HepG2 (cell line): ENCODE results near the gene JAG1. TPM values are rescaled to one million over a fixed set of nuclear protein-coding genes. Genes with fewer than 3 reads are reported as not detected.

Source experiments
- ATAC-seq: fragments of 200-7000 bp; cut with Tn5 transposase; 3 replicates; pipeline ENCODE4 v1.9.1; 2020; ENCODE audit warnings: mild to moderate bottlenecking, moderate library complexity
- BruUV-seq: library from RNA; stranded (reverse); fragments of 400-500 nt; replicated peaks from 2 replicates; lab custom pipeline; 2021; lab: Mats Ljungman, UMichigan
- CTCF ChIA-PET: fragments of 300-600 bp; formaldehyde crosslinking; extraction: SDS; loops from one replicate; lab custom pipeline; 2021; ENCODE audit warnings: low total read pairs, inconsistent platforms, low intra/inter-chr PET ratio; lab: Yijun Ruan, JAX
- POLR2A ChIA-PET: fragments of 350-600 bp; sonication (Branson Sonifier 250); formaldehyde crosslinking; loops from one replicate; lab custom pipeline; 2020; ENCODE audit warnings: antibody characterized with exemption, inconsistent platforms; lab: Yijun Ruan, JAX
- DNase-seq: peaks from one replicate; pipeline ENCODE4 v3.0.0-alpha.2; 2015; ENCODE audit warnings: low spot score
- FAIRE-seq: peaks from 3 replicates; lab custom pipeline; 2011; peaks lifted over from hg19 to GRCh38; lab: Jason Lieb, UNC
- H2AFZ ChIP-seq: one replicate; pipeline ENCODE4 v1.6.1; 2011; ENCODE audit warnings: low read length, inconsistent platforms
- H3K27ac ChIP-seq: fragments of 300-600 bp; 3 replicates; pipeline ENCODE4 v1.8.0; 2011; ENCODE audit warnings: mixed run types, mild to moderate bottlenecking, mixed read lengths, low read length, inconsistent platforms; ENCODE audit not compliant: insufficient read depth; ENCODE audit errors: extremely low read length
- H3K27me3 ChIP-seq, 2 experiments: fragments of 200-600 bp in 1 of 2; 2 replicates in 1 of 2; 3 replicates in 1 of 2; pipeline versions ENCODE4 v1.6.0 to v1.8.0; 2011; ENCODE audit warnings: low read length in 2 of 2, mild to moderate bottlenecking in 2 of 2, moderate library complexity in 2 of 2, inconsistent platforms in 1 of 2; ENCODE audit not compliant: insufficient read depth in 2 of 2, control insufficient read depth in 1 of 2
- H3K36me3 ChIP-seq, 2 experiments: fragments of 200-600 bp in 1 of 2; replicated peaks in 1 of 2; 2 replicates in 1 of 2; 3 replicates in 1 of 2; pipeline versions ENCODE4 v1.5.1 to v1.8.0; 2011; ENCODE audit warnings: low read length in 2 of 2, inconsistent platforms in 1 of 2; ENCODE audit not compliant: insufficient read depth in 2 of 2, control insufficient read depth in 1 of 2
- H3K4me1 ChIP-seq: 2 replicates; pipeline ENCODE4 v1.5.1; 2012; ENCODE audit warnings: low read length, inconsistent platforms; ENCODE audit not compliant: insufficient read depth
- H3K4me2 ChIP-seq: 2 replicates; pipeline ENCODE4 v1.6.0; 2011; ENCODE audit warnings: low read depth, low read length, inconsistent platforms
- H3K4me3 ChIP-seq, 3 experiments: fragments of 200-600 bp in 1 of 3; sonication (generic), shearing (Covaris generic) in 1 of 3; replicated peaks in 1 of 3; 2 replicates each; pipeline ENCODE4 v1.5.1; 2011 to 2016; ENCODE audit warnings: low read length in 3 of 3, inconsistent platforms in 2 of 3, low read depth in 2 of 3, mild to moderate bottlenecking in 2 of 3, control low read depth in 1 of 3, mixed read lengths in 1 of 3; ENCODE audit not compliant: insufficient read depth in 1 of 3
- H3K79me2 ChIP-seq: one replicate; pipeline ENCODE4 v1.6.1; 2011; ENCODE audit warnings: low read length, inconsistent platforms; ENCODE audit not compliant: insufficient read depth
- H3K9ac ChIP-seq: 2 replicates; pipeline ENCODE4 v1.6.0; 2011; ENCODE audit warnings: mild to moderate bottlenecking, low read depth, low read length, inconsistent platforms; ENCODE audit not compliant: insufficient read depth
- H3K9me3 ChIP-seq: 2 replicates; pipeline ENCODE4 v1.5.1; 2012; ENCODE audit warnings: mild to moderate bottlenecking, low read length
- H4K20me1 ChIP-seq: 2 replicates; pipeline ENCODE4 v1.6.0; 2011; ENCODE audit warnings: inconsistent platforms, mild to moderate bottlenecking, low read length, moderate library complexity; ENCODE audit not compliant: insufficient read depth
- CEBPB ChIP-seq: IDR thresholded peaks from 2 replicates; pipeline ENCODE4 v1.6.1; 2011; ENCODE audit warnings: low read depth, low read length, improper control_type of control experiment, borderline replicate concordance
- CEBPG ChIP-seq: IDR thresholded peaks from 2 replicates; pipeline ENCODE4 v1.6.1; 2016
- MBD4 ChIP-seq: IDR thresholded peaks from 2 replicates; pipeline ENCODE4 v1.6.1; 2012; ENCODE audit warnings: low read length, inconsistent platforms, borderline replicate concordance
- POLR2G ChIP-seq: fragments of 200-400 bp; formaldehyde crosslinking; IDR thresholded peaks from 2 replicates; pipeline ENCODE4 v1.6.1; 2018; ENCODE audit warnings: mild to moderate bottlenecking, low read depth, low read length, moderate library complexity
- RBFOX2 ChIP-seq: fragments of 200-400 bp; formaldehyde crosslinking; IDR thresholded peaks from 2 replicates; pipeline ENCODE4 v1.6.1; 2017; ENCODE audit warnings: low read depth, mild to moderate bottlenecking, low read length
- RBM22 ChIP-seq: fragments of 200-400 bp; formaldehyde crosslinking; optimal IDR thresholded peaks from 2 replicates; pipeline ENCODE3; 2017; ENCODE audit warnings: mild to moderate bottlenecking, low read length, moderate library complexity
- TBL1XR1 ChIP-seq: fragments of 150-350 bp; IDR thresholded peaks from 2 replicates; pipeline ENCODE4 v1.6.1; 2014; ENCODE audit warnings: borderline replicate concordance, low read length; ENCODE audit not compliant: partially characterized antibody
- ZNF143 ChIP-seq: sonication (generic); formaldehyde crosslinking; IDR thresholded peaks from 2 replicates; pipeline ENCODE4 v1.4.0; 2020; ENCODE audit warnings: missing genetic modification reagents
- ZNF547 ChIP-seq: sonication (generic); formaldehyde crosslinking; IDR thresholded peaks from 2 replicates; pipeline ENCODE4 v1.5.1; 2020; ENCODE audit warnings: mild to moderate bottlenecking, missing genetic modification reagents
- WGBS: methylation state at CpG from one replicate; pipeline ENCODE4 v1.1.6; 2017; ENCODE audit warnings: low lambda C conversion rate; 5-methylcytosine and 5-hydroxymethylcytosine counted together
- in situ Hi-C: cut with HindIII; loops from 2 replicates; pipeline ENCODE4 v1.10.0; 2017; ENCODE audit warnings: low pct_unique_long_range_greater_than_20kb; ENCODE audit not compliant: extremely low pct_ligation_motif_present
- intact Hi-C: fragments of 100-400 bp; cut with micrococcal nuclease; formaldehyde crosslinking; loops from one replicate; pipeline ENCODE4 v1.10.0; 2022; ENCODE audit not compliant: unreplicated experiment
- polyA plus RNA-seq, 8 experiments: library from polyadenylated mRNA; depleted of rRNA in 3 of 8; stranded (reverse) in 7 of 8; unstranded in 1 of 8; fragments of >200 nt; fragmentation: Illumina TruSeq in 4 of 8; extraction: Trizol in 4 of 8; gene quantifications; 2 replicates each; pipeline versions ENCODE4 v1.2.1 to v1.2.3, GENCODE V29; 2011 to 2016; ENCODE audit warnings: low read depth in 4 of 8, missing spikeins in 1 of 8, mixed read lengths in 1 of 8; ENCODE audit not compliant: insufficient read depth in 1 of 8
- total RNA-seq, 5 experiments: library from RNA; depleted of rRNA; stranded (reverse); fragments of >200 nt; fragmentation: Illumina TruSeq; extraction: Trizol; gene quantifications; 2 replicates each; pipeline ENCODE4 v1.2.3, GENCODE V29; 2016; ENCODE audit warnings: low read depth in 1 of 5
- TF ChIP-seq, protein P1 (sequence below): sonication (generic); formaldehyde crosslinking; IDR thresholded peaks from 2 replicates; pipeline ENCODE4 v1.8.1; 2023; ENCODE audit warnings: mild to moderate bottlenecking, missing genetic modification reagents
- TF ChIP-seq, protein P2 (sequence below): sonication (generic); formaldehyde crosslinking; IDR thresholded peaks from 2 replicates; pipeline ENCODE4 v1.5.0; 2020; ENCODE audit warnings: mild to moderate bottlenecking, missing genetic modification reagents, borderline replicate concordance

The JAG1 gene
- total and polyA plus RNA-seq, 2 of the 13 experiments (the other 11 are each of a cell fraction or from before 2014, with no cell fraction given): 47.1 to 56.3 TPM

DNA sequence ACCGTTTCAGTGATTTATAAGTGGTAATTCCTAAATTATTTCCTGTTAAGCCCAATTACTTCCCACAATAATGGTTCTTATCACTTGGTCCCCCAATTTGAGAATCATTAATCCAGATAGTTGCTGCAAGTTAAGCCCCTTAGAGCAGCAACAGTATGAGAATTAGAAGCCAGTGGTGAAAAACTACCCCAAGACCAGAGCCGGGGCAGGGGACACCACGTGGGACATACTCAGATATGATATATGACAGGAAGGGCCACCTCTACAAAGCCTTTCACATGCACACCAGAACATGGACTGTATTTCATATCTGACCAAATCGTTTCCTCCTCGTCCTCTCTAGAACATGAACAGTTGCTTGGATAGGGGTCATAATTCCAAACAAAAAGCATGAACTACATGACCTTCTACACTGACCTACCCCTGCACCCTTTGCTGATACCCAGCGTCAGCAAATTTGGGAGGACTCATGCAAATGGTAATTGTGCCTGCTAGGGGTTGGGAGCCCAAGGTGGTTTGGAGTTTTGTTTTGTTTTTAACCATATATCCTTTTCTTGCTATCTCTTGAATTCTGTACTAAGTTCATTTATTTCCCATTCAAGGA is 3.9 kb downstream of the JAG1 start (continued):
- TF ChIP-seq, protein P1, sequence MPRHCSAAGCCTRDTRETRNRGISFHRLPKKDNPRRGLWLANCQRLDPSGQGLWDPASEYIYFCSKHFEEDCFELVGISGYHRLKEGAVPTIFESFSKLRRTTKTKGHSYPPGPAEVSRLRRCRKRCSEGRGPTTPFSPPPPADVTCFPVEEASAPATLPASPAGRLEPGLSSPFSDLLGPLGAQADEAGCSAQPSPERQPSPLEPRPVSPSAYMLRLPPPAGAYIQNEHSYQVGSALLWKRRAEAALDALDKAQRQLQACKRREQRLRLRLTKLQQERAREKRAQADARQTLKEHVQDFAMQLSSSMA: 0 out of 2 replicates have a peak, but pooled peaks have one; percentile 14
- peak; percentile 76; the same call in 1 of the 2 replicates for TF ChIP-seq ZNF547 (CRISPR knock-in tag)
- peak; percentile 66 for TF ChIP-seq RBFOX2
- TF ChIP-seq, protein P2, sequence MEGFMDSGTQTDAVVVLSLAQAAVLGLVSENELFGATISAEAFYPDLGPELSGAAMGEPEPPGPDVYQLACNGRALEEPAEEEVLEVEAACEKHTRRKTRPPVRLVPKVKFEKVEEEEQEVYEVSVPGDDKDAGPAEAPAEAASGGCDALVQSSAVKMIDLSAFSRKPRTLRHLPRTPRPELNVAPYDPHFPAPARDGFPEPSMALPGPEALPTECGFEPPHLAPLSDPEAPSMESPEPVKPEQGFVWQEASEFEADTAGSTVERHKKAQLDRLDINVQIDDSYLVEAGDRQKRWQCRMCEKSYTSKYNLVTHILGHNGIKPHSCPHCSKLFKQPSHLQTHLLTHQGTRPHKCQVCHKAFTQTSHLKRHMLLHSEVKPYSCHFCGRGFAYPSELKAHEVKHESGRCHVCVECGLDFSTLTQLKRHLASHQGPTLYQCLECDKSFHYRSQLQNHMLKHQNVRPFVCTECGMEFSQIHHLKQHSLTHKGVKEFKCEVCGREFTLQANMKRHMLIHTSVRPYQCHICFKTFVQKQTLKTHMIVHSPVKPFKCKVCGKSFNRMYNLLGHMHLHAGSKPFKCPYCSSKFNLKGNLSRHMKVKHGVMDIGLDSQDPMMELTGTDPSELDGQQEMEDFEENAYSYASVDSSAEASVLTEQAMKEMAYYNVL (CRISPR knock-in tag): no peak

DNA sequence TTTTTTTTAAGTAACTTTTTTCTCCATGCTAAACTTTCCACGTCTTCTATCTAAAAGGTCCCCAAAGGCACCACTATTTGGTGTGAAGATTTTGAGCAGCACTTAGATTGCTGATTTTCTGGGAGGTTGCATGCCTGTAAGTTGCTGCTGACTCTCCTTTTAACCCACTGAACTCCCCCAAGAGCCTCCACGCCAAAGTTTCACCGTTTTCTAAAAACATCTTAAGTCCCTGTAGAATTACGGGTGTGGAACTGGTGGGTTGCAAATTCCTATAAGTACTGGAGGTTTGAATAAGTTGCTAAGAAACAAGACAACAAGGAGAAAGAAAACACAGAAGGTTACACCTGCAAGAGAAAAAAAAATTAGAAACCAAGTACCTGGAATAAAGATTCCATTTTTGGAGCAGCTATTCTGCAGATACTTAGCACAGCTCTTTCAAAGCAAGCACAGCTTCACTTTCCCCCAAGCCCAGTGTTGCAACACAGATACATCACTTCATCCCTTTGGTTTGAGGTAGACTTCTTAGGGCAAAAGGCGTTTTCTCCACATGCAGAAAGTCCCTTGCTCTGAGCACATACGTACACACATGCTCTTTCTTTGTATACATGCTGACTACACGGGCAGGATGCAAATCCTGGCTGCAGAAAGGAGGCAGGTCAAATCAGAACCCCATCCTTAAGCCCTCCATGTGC is 5.0 kb downstream of the JAG1 start:
- no peak for ATAC-seq
- no TSS peak for BruUV-seq
- intact Hi-C loops: loop anchor here (10.0 kb wide), 1 partner anchor 204 kb away; no protein-coding TSS in a partner anchor
- Histone ChIP-seq H3K79me2 (peaks cover 99% of the 10 kb centered on the region), H3K4me3 (no peak overlapping the region)
- 0 out of 2 replicates have a peak, but pooled peaks have one; percentile 63 for TF ChIP-seq MBD4
- no peak for TF ChIP-seq ZNF143
- peak; percentile 61; the same call in 1 of the 2 replicates for TF ChIP-seq CEBPB
- peak; percentile 49 for TF ChIP-seq RBFOX2
- peak; percentile 59 for TF ChIP-seq CEBPG
- TF ChIP-seq RBM22: peak; percentile 60
- TF ChIP-seq POLR2G: 0 out of 2 replicates have a peak, but pooled peaks have one; percentile 22
- TF ChIP-seq TBL1XR1: no peak
- TF ChIP-seq, all 625 proteins: peak for 6
- no peak overlapping the region for H3K9ac ChIP-seq
- peak overlapping the region; percentile 21 for H3K27ac ChIP-seq
- H3K4me2 ChIP-seq: peak overlapping the region; percentile 48
- H4K20me1 ChIP-seq: peaks cover 48% of the 10 kb centered on the region
- WGBS: 92% methylated on average over 7 of the region's 7 CpGs
- ChIA-PET POLR2A (interaction anchor here (1.3 kb wide), 1 partner anchor 9 kb away, joined by 5 read pairs; no protein-coding TSS in a partner anchor), CTCF (no interaction called here)
- in situ Hi-C loops: loop anchor here (5.0 kb wide), 1 partner anchor 603 kb away; no protein-coding TSS in a partner anchor
- peaks cover 21 to 39% of the 10 kb centered on the region in 2 experiments for H3K36me3 ChIP-seq
- FAIRE-seq (no peak), DNase-seq (no peak)
- no peaks in the 10 kb centered on the region for H3K9me3 ChIP-seq
- H3K4me1 ChIP-seq: peaks cover 79% of the 10 kb centered on the region
- H2AFZ ChIP-seq: no peak overlapping the region
- no peaks in the 10 kb centered on the region; a peak in 1 of 5 replicates for H3K27me3 ChIP-seq
